ENCODE measurements around the gene TRIM13. TPM values are rescaled to one million over a fixed set of nuclear protein-coding genes. Genes with fewer than 3 reads are reported as not detected.

TRIM13 gene
- total RNA-seq, 1 donor from 2014 or later = 54.4 TPM

GRCh38 chr13:49954674-49955455 is 42.0 kb upstream of the TRIM13 start:
- intact Hi-C loops (cut with micrococcal nuclease) = no loop called here
- no peaks in the 10 kb centered on the region for H3K4me1 Mint-ChIP-seq
- peaks cover 6% of the 10 kb centered on the region for H3K36me3 Mint-ChIP-seq (ENCODE audit: low read depth)
- ATAC-seq (ENCODE audit: low read depth) (no peak), DNase-seq (no peak)
- no peaks in the 10 kb centered on the region for H3K27me3 Mint-ChIP-seq
- TF ChIP-seq CTCF (IDR thresholded peaks at IDR 0.05) = no peak
- ChIA-PET CTCF (interaction anchor here (1.1 kb wide), 1 partner anchor 22 kb away, joined by 3 read pairs; no protein-coding TSS in a partner anchor), POLR2A (no interaction called here)
- no peak overlapping the region for H3K27ac Mint-ChIP-seq
- no peak overlapping the region for H3K4me3 Mint-ChIP-seq
- H3K9me3 Mint-ChIP-seq = peaks cover 2% of the 10 kb centered on the region

GRCh38 chr13:49956131-49956530 is 40.7 kb upstream of the TRIM13 start:
- Mint-ChIP-seq H3K27ac (no peak overlapping the region), H3K36me3 (ENCODE audit: low read depth) (peaks cover 12% of the 10 kb centered on the region), H3K4me3 (no peak overlapping the region), H3K9me3 (peaks cover 5% of the 10 kb centered on the region), H3K27me3 (no peaks in the 10 kb centered on the region), H3K4me1 (no peaks in the 10 kb centered on the region)
- intact Hi-C loops (cut with micrococcal nuclease) = no loop called here
- TF ChIP-seq CTCF (IDR thresholded peaks at IDR 0.05) = no peak
- no peak for ATAC-seq (ENCODE audit: low read depth)
- CTCF ChIA-PET = no interaction called here
- POLR2A ChIA-PET = no interaction called here
- no peak for DNase-seq

GRCh38 chr13:49958321-49958720 is 38.5 kb upstream of the TRIM13 start:
- ChIA-PET CTCF (no interaction called here), POLR2A (interaction anchor here (0.5 kb wide), 1 partner anchor 13 kb away, joined by 3 read pairs; no protein-coding TSS in a partner anchor)
- ATAC-seq (ENCODE audit: low read depth) (no peak), DNase-seq (no peak)
- peaks cover 19% of the 10 kb centered on the region for H3K36me3 Mint-ChIP-seq (ENCODE audit: low read depth)
- peaks cover 13% of the 10 kb centered on the region for H3K9me3 Mint-ChIP-seq
- H3K4me3 Mint-ChIP-seq = no peak overlapping the region
- intact Hi-C loops (cut with micrococcal nuclease) = no loop called here
- no peak overlapping the region for H3K27ac Mint-ChIP-seq
- TF ChIP-seq CTCF (IDR thresholded peaks at IDR 0.05) = no peak
- no peaks in the 10 kb centered on the region for H3K27me3 Mint-ChIP-seq
- no peaks in the 10 kb centered on the region for H3K4me1 Mint-ChIP-seq

GRCh38 chr13:49967456-49967855 is 29.4 kb upstream of the TRIM13 start:
- ChIA-PET CTCF (interaction anchor here (0.7 kb wide), 1 partner anchor 370 kb away, joined by 3 read pairs; no protein-coding TSS in a partner anchor), POLR2A (interaction anchor here (1.1 kb wide), 1 partner anchor 18 kb away, joined by 3 read pairs; no protein-coding TSS in a partner anchor)
- no peaks in the 10 kb centered on the region for H3K4me1 Mint-ChIP-seq

More at GRCh38 chr13:49967456-49967855, 29.4 kb upstream of the TRIM13 start:
- no peak for ATAC-seq (ENCODE audit: low read depth)
- H3K9me3 Mint-ChIP-seq = peaks cover 17% of the 10 kb centered on the region
- DNase-seq = no peak
- peaks cover 30% of the 10 kb centered on the region for H3K36me3 Mint-ChIP-seq (ENCODE audit: low read depth)
- H3K27me3 Mint-ChIP-seq = no peaks in the 10 kb centered on the region
- intact Hi-C loops (cut with micrococcal nuclease) = no loop called here
- no peak overlapping the region for H3K27ac Mint-ChIP-seq
- TF ChIP-seq CTCF (IDR thresholded peaks at IDR 0.05) = no peak
- H3K4me3 Mint-ChIP-seq = no peak overlapping the region
